Ovary (tissue), 3 donors: Measurements from ENCODE around the gene TREH.

Source experiments
- CTCF ChIP-seq, 3 donors: fragments of 450-650 bp in 2 of 3; fragments of 200-600 bp in 1 of 3; IDR thresholded peaks; one replicate each; pipeline versions ENCODE4 v1.5.1 to v1.8.0; 2016 to 2022; ENCODE audit warnings: antibody characterized with exemption in 3 of 3, mild to moderate bottlenecking in 1 of 3
- EP300 ChIP-seq: sonication (generic); formaldehyde crosslinking; IDR thresholded peaks from one replicate; pipeline ENCODE4 v1.6.1; 2017; ENCODE audit warnings: antibody characterized with exemption
- POLR2A ChIP-seq: fragments of 450-650 bp; IDR thresholded peaks from one replicate; pipeline ENCODE4 v1.6.1; 2017; ENCODE audit warnings: antibody characterized with exemption, mild to moderate bottlenecking, moderate library complexity
- donor health status: DM: no; HTN: no; CAD: no.

- TF ChIP-seq EP300 (no peak), POLR2A (no peak), CTCF (IDR thresholded peaks at IDR 0.05) (no peak)
Measured at GRCh38 chr11:118622376-118623268, 56.8 kb downstream of the TREH start.
